HG03432 (cell line): ENCODE data around the gene LENG9.
"Not testable (repeated sequence)": the region's sequence is repeated elsewhere in the genome, so short reads cannot be mapped to it uniquely, and the experiment has no call there.

Experiments
- ATAC-seq: cut with Tn5 transposase; IDR thresholded peaks from one replicate; pipeline ENCODE4 v1.9.1; 2021; ENCODE audit warnings: mild to moderate bottlenecking, moderate library complexity; ENCODE audit not compliant: unreplicated experiment

Gene LENG9

GRCh38 chr19:54463531-54464043, at the start of gene LENG9:
LENG9 (minus strand) TSS chr19:54463778; CDS start chr19:54463526, 252 bp downstream.
- peak; percentile 50 for ATAC-seq

- ATAC-seq, result not testable (repeated sequence)
Measured at GRCh38 chr19:54509200-54509940, 45.8 kb upstream of the LENG9 start.

GRCh38 chr19:54508487-54508886, 44.9 kb upstream of the LENG9 start:
- ATAC-seq, result not testable (repeated sequence)

GRCh38 chr19:54507824-54508223, 44.2 kb upstream of the LENG9 start:
- no peak for ATAC-seq

- not testable (repeated sequence) for ATAC-seq
Measured at GRCh38 chr19:54507038-54507717, 43.6 kb upstream of the LENG9 start.

- ATAC-seq, result no peak
Measured at GRCh38 chr19:54506079-54506478, 42.5 kb upstream of the LENG9 start.

GRCh38 chr19:54505542-54505941, 42.0 kb upstream of the LENG9 start:
- not testable (repeated sequence) for ATAC-seq

GRCh38 chr19:54502518-54503048, 39.0 kb upstream of the LENG9 start, which contains the start of gene LAIR2:
LAIR2 (plus strand) TSS chr19:54502831; CDS start chr19:54502919, 88 bp downstream.
- ATAC-seq, result no peak

GRCh38 chr19:54498451-54498772, 34.8 kb upstream of the LENG9 start:
- ATAC-seq, result not testable (repeated sequence)

- not testable (repeated sequence) for ATAC-seq
Measured at GRCh38 chr19:54497747-54498450, 34.3 kb upstream of the LENG9 start.

- ATAC-seq, result not testable (repeated sequence)
Measured at GRCh38 chr19:54495284-54495683, 31.7 kb upstream of the LENG9 start.

GRCh38 chr19:54493967-54494585, 30.5 kb upstream of the LENG9 start:
- no peak for ATAC-seq

- ATAC-seq, result not testable (repeated sequence)
Measured at GRCh38 chr19:54493056-54493455, 29.5 kb upstream of the LENG9 start.

GRCh38 chr19:54492568-54492967, 29.0 kb upstream of the LENG9 start:
- ATAC-seq, result no peak

GRCh38 chr19:54489766-54490165, 26.2 kb upstream of the LENG9 start:
- ATAC-seq, result no peak

- no peak for ATAC-seq
Measured at GRCh38 chr19:54489341-54489740, 25.8 kb upstream of the LENG9 start.

GRCh38 chr19:54485851-54486250, 22.3 kb upstream of the LENG9 start:
- no peak for ATAC-seq

- ATAC-seq, result no peak
Measured at GRCh38 chr19:54484451-54484850, 20.9 kb upstream of the LENG9 start.

- no peak for ATAC-seq
Measured at GRCh38 chr19:54482889-54483288, 19.3 kb upstream of the LENG9 start.

- no peak for ATAC-seq
Measured at GRCh38 chr19:54481326-54481930, 17.9 kb upstream of the LENG9 start.
